Measurements from ENCODE around the gene GID8. TPM values are rescaled to one million over a fixed set of nuclear protein-coding genes. Genes with fewer than 3 reads are reported as not detected.

GID8 gene
- total and polyA plus RNA-seq, 7 donors: 17.4 to 36.5 (median 25.9) TPM

DNA sequence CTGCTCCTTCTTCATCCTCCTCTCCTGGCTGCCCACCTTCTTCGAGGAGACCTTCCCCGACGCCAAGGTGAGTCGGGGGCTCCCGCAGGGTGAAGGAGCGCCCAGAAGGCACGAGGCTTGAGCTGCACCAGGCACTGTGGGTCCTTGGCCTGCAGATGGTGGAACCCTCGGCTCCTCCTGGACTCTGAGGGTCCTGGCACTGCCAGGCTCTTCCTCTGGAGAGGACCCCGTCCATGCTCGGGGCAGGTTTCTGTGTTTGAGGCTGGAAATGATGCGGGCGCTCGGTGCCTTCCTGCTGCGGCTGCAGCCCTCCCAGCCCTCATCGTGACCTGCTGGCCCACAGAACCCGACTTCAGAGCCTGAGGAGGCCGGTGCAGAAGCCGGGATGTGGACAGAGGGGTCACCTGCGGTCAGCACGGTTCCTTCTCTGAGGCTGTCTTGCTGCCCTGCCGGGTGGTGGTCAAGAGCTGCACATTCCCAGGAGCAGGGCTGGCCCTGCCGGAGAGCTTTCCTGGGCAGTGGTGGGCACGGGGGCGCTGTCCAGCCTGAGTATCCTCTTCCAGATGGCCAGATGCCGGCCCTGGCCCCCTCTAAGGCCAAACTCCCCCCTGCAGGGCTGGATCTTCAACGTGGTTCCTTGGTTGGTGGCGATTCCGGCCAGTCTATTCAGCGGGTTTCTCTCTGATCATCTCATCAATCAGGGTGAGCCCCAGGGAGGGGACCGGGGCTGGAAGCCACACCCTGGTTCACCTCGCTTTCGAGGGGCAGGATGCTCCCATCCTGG is 25.9 kb downstream of the GID8 start:
- intact Hi-C loops (cut with DNase I): no loop called here
- 87 to 94% methylated on average over 32 of the region's 32 CpGs for WGBS, 2 donors
- H3K36me3 ChIP-seq: peaks cover 0 to 12% (median 3%) of the 10 kb centered on the region in 4 donors
- H3K4me1 ChIP-seq: no peaks in the 10 kb centered on the region
- DNase-seq: no peak
- TF ChIP-seq POLR2AphosphoS5 (IDR thresholded peaks at IDR 0.05) (no peak), POLR2A (IDR thresholded peaks at IDR 0.05) (no peak), EP300 (IDR thresholded peaks at IDR 0.05) (no peak), CTCF (IDR thresholded peaks at IDR 0.05) (no peak)
- H3K4me3 ChIP-seq: no peak overlapping the region
- no peaks in the 10 kb centered on the region for H3K9me3 ChIP-seq
- H3K27me3 ChIP-seq: no peaks in the 10 kb centered on the region
- H3K27ac ChIP-seq: no peak overlapping the region

- H3K27ac ChIP-seq: no peak overlapping the region
- TF ChIP-seq POLR2A (IDR thresholded peaks at IDR 0.05) (no peak), EP300 (IDR thresholded peaks at IDR 0.05) (no peak), CTCF (IDR thresholded peaks at IDR 0.05) (no peak), POLR2AphosphoS5 (IDR thresholded peaks at IDR 0.05) (no peak)
- H3K36me3 ChIP-seq: peaks cover 0 to 12% (median 3%) of the 10 kb centered on the region in 4 donors
- WGBS, 2 donors: 77 to 91% methylated on average over 20 of the region's 20 CpGs
- no peaks in the 10 kb centered on the region for H3K4me1 ChIP-seq
- no peak for DNase-seq
- no peaks in the 10 kb centered on the region for H3K9me3 ChIP-seq
- H3K4me3 ChIP-seq: no peak overlapping the region
- peaks cover 0 to 4% (median 0%) of the 10 kb centered on the region in 3 donors for H3K27me3 ChIP-seq
- intact Hi-C loops (cut with DNase I): no loop called here
These were observed 26.8 kb downstream of the GID8 start for GRCh38 chr20:62964700-62965099.

DNA sequence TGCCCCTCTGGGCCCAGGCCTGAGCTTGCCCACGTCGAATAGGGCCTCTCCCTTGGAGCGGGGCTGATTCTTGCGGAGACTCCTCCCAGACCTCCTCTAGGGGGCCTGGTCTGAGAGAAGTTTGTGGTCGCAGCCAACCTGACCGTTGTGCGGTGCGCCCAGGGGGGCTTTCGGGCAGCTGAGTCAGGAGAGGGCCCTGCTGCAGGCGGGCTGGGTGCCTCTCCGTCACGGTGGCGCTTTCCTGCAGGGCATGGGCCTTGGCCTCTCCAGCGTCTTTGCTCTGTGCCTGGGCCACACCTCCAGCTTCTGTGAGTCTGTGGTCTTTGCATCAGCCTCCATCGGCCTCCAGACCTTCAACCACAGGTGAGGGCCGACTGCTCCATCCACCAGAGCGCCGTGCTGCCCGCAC is 27.4 kb downstream of the GID8 start:
- no peak for DNase-seq

DNA sequence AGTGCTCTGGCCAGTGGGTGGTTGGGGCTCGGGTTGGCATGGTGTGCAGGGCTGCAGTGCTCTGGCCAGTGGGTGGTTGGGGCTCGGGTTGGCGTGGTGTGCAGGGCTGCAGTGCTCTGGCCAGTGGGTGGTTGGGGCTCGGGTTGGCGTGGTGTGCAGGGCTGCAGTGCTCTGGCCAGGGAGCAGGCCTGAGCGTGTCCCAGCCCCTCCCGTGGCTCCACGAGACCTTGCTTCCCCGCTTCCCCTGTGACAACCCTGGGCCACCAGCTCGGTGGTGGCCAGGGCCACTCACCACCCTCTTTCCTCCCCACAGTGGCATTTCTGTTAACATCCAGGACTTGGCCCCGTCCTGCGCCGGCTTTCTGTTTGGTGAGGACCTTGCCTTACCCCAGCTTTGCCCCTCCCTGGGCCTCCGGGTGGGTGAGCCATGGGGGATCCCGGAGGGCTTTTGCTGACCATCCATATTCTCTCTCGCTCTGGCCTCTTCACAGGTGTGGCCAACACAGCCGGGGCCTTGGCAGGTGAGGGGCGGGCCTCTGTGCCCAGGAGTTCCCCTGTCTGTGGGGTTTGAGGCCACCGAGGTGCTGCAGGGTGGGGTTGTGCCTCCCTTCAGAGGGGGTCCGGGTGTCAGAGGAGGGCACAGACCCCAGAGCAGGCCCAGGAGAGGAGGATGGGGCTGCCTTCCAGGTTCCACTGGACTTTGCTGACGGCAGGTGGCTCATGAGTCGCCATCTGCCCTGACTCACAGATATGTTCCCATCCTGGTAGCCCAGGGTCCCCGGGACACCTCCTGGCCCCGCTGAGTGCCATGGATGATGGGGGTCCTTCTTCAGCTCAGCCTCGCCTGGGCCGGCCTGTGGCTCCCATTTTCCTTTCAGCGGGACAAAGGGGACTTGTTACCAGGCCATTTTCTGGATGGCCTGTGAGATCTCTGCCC is 28.5 kb downstream of the GID8 start:
- Histone ChIP-seq H3K4me3 (no peak overlapping the region), H3K27ac (no peak overlapping the region), H3K27me3 (peaks cover 11 to 21% (median 17%) of the 10 kb centered on the region in 3 donors), H3K9me3 (no peaks in the 10 kb centered on the region), H3K36me3 (peaks cover 0 to 12% (median 3%) of the 10 kb centered on the region in 4 donors), H3K4me1 (no peaks in the 10 kb centered on the region)
- TF ChIP-seq POLR2A (IDR thresholded peaks at IDR 0.05): no peak
- TF ChIP-seq CTCF (IDR thresholded peaks at IDR 0.05): no peak
- no peak for TF ChIP-seq POLR2AphosphoS5 (IDR thresholded peaks at IDR 0.05)
- TF ChIP-seq EP300 (IDR thresholded peaks at IDR 0.05): no peak
- 94 to 96% methylated on average over 26 of the region's 27 CpGs for WGBS, 2 donors
- intact Hi-C loops (cut with DNase I): no loop called here
- DNase-seq: no peak

More for the DNA sequence above, 27.4 kb downstream of the GID8 start:
- H3K27ac ChIP-seq: no peak overlapping the region
- TF ChIP-seq POLR2A (IDR thresholded peaks at IDR 0.05): no peak
- no peak for TF ChIP-seq POLR2AphosphoS5 (IDR thresholded peaks at IDR 0.05)
- TF ChIP-seq CTCF (IDR thresholded peaks at IDR 0.05): no peak
- TF ChIP-seq EP300 (IDR thresholded peaks at IDR 0.05): no peak
- intact Hi-C loops (cut with DNase I): no loop called here
- H3K36me3 ChIP-seq: peaks cover 0 to 12% (median 3%) of the 10 kb centered on the region in 4 donors
- 87 to 95% methylated on average over 19 of the region's 19 CpGs for WGBS, 2 donors
- peaks cover 2 to 10% (median 6%) of the 10 kb centered on the region in 3 donors for H3K27me3 ChIP-seq
- H3K4me3 ChIP-seq: no peak overlapping the region
- H3K9me3 ChIP-seq: no peaks in the 10 kb centered on the region
- H3K4me1 ChIP-seq: no peaks in the 10 kb centered on the region
